Aorta (tissue), 5 donors: Measurements from ENCODE around the gene ATP6V1B1. TPM values are rescaled to one million over a fixed set of nuclear protein-coding genes. Genes with fewer than 3 reads are reported as not detected.
"Not testable (repeated sequence)": the region's sequence is repeated elsewhere in the genome, so short reads cannot be mapped to it uniquely, and the experiment has no call there.

Source experiments
- ATAC-seq: fragments of 200-7000 bp; cut with Tn5 transposase; one replicate; pipeline ENCODE4 v1.9.1; 2022; ENCODE audit warnings: moderate library complexity; ENCODE audit not compliant: low FRiP score
- DNase-seq, 2 donors: peaks; one replicate each; pipeline ENCODE4 v3.0.0-alpha.2; 2020
- H3K27ac ChIP-seq, 2 donors: one replicate each; pipeline ENCODE4 v1.5.1; 2013; ENCODE audit warnings: low read length in 2 of 2, mild to moderate bottlenecking in 2 of 2, moderate library complexity in 2 of 2, control low read depth in 1 of 2, inconsistent platforms in 1 of 2, low read depth in 1 of 2
- H3K27me3 ChIP-seq, 2 donors: one replicate each; pipeline ENCODE4 v1.6.1; 2013; ENCODE audit warnings: control low read depth in 1 of 2, low read length in 1 of 2, mild to moderate bottlenecking in 1 of 2, moderate library complexity in 1 of 2; ENCODE audit not compliant: insufficient read depth in 2 of 2, control insufficient read depth in 1 of 2
- H3K36me3 ChIP-seq, 2 donors: one replicate each; pipeline ENCODE4 v1.6.1; 2013; ENCODE audit warnings: control low read depth in 1 of 2, low read length in 1 of 2, mild to moderate bottlenecking in 1 of 2; ENCODE audit not compliant: insufficient read depth in 2 of 2, control insufficient read depth in 1 of 2
- H3K4me1 ChIP-seq, 2 donors: one replicate each; pipeline ENCODE4 v1.6.1; 2013; ENCODE audit warnings: low read length in 2 of 2, control low read depth in 1 of 2, mild to moderate bottlenecking in 1 of 2, moderate library complexity in 1 of 2; ENCODE audit not compliant: insufficient read depth in 2 of 2, control insufficient read depth in 1 of 2
- H3K4me3 ChIP-seq, 2 donors: one replicate each; pipeline ENCODE4 v1.5.1; 2013; ENCODE audit warnings: low read length in 2 of 2, control low read depth in 1 of 2, mild to moderate bottlenecking in 1 of 2
- H3K9me3 ChIP-seq: one replicate; pipeline ENCODE4 v1.6.1; 2013; ENCODE audit warnings: mild to moderate bottlenecking, low read length; ENCODE audit not compliant: control insufficient read depth
- WGBS, 2 donors: extraction: QIAGEN DNeasy Blood & Tissue Kit; methylation state at CpG; one replicate each; pipeline ENCODE4 v1.1.7; 2013; 5-methylcytosine and 5-hydroxymethylcytosine counted together
- intact Hi-C, 2 donors: fragments of 100-400 bp; cut with DNase I; formaldehyde crosslinking; loops; one replicate each; pipeline versions ENCODE4 v1.14.2 to v1.15.0; 2022
- polyA plus RNA-seq, 2 donors: library from polyadenylated mRNA; stranded (reverse); fragments of 200-250 nt; gene quantifications; one replicate each; pipeline ENCODE4 v1.2.3, GENCODE V29; 2013
- total RNA-seq, 2 donors: library from RNA; stranded (reverse); fragmentation: NEBNext Ultra II Directional; extraction: Animal tissue kit (Norgen Biotek cat#: 25700); gene quantifications; one replicate each; pipeline ENCODE4 v1.2.1, GENCODE V29; 2021
- donor health status: healthy with polysubstance abuse.
- donor health status: Bipolar disorder and iron deficiency.
- donor health status: DM: no; HTN: no; CAD: no.
- donor health status: DM: no; HTN: no; CAD: no.
- donor health status: DM: yes; HTN: yes; CAD: no.

Gene ATP6V1B1
- total and polyA plus RNA-seq, 4 donors, result 1.8 to 6.4 (median 3.1) TPM; not detected in 1

GRCh38 chr2:71006955-71007799, 71.5 kb downstream of the ATP6V1B1 start:
- H3K27me3 ChIP-seq, result no peaks in the 10 kb centered on the region
- DNase-seq (no peak), ATAC-seq (no peak)
- 83 to 89% methylated on average over 5 of the region's 5 CpGs for WGBS, 2 donors
- H3K27ac ChIP-seq, result no peak overlapping the region
- H3K9me3 ChIP-seq, result peaks cover 2% of the 10 kb centered on the region
- no peak overlapping the region for H3K4me3 ChIP-seq
- intact Hi-C loops, result no loop called here
- no peaks in the 10 kb centered on the region for H3K36me3 ChIP-seq
- H3K4me1 ChIP-seq, result no peaks in the 10 kb centered on the region

GRCh38 chr2:71008342-71008741, 72.6 kb downstream of the ATP6V1B1 start:
- H3K4me1 ChIP-seq, result no peaks in the 10 kb centered on the region
- WGBS, 2 donors, result 89 to 90% methylated on average over 13 of the region's 13 CpGs
- H3K9me3 ChIP-seq, result peaks cover 2% of the 10 kb centered on the region
- H3K27me3 ChIP-seq, result no peaks in the 10 kb centered on the region
- ATAC-seq (no peak), DNase-seq (no peak)
- no peak overlapping the region for H3K4me3 ChIP-seq
- intact Hi-C loops, result no loop called here
- H3K27ac ChIP-seq, result no peak overlapping the region
- H3K36me3 ChIP-seq, result no peaks in the 10 kb centered on the region

GRCh38 chr2:71011786-71012185, 76.1 kb downstream of the ATP6V1B1 start:
- H3K27ac ChIP-seq, DNase-seq, H3K9me3 ChIP-seq, H3K4me3 ChIP-seq, ATAC-seq, intact Hi-C loops, H3K4me1 ChIP-seq, H3K36me3 ChIP-seq, H3K27me3 ChIP-seq: not testable (repeated sequence)
- WGBS, 2 donors, result 24 to 26% methylated on average over 6 of the region's 6 CpGs

Other genes with a start within 250 kb of the ATP6V1B1 start
- 1 to 10 TPM; 1.7 to 5.3 TPM for gene ADD2, start 167.7 kb upstream of the ATP6V1B1 start, total RNA-seq
- under 1 TPM in 1 of 2 donors, not detected in 1; 0.15 TPM for gene ADD2, start 167.7 kb upstream of the ATP6V1B1 start, polyA plus RNA-seq
- not detected for gene FIGLA, start 145.3 kb upstream of the ATP6V1B1 start, total RNA-seq
- gene FIGLA, start 145.3 kb upstream of the ATP6V1B1 start, polyA plus RNA-seq, result not detected
- gene CLEC4F, start 115.3 kb upstream of the ATP6V1B1 start, total RNA-seq, result under 1 TPM in 1 of 2 donors, not detected in 1; 0.72 TPM
- gene CLEC4F, start 115.3 kb upstream of the ATP6V1B1 start, polyA plus RNA-seq, result not detected
- under 1 TPM in 1 of 2 donors, not detected in 1; 0.78 TPM for gene CD207, start 100.1 kb upstream of the ATP6V1B1 start, total RNA-seq
- not detected for gene CD207, start 100.1 kb upstream of the ATP6V1B1 start, polyA plus RNA-seq
- 1 to 10 TPM in 1 of 2 donors, under 1 TPM in 1; 0.39 to 1.2 TPM for gene VAX2, start 35.3 kb upstream of the ATP6V1B1 start, total RNA-seq
- 1 to 10 TPM in 1 of 2 donors, not detected in 1; 1.8 TPM for gene VAX2, start 35.3 kb upstream of the ATP6V1B1 start, polyA plus RNA-seq
- 1 to 10 TPM; 1.9 to 3.3 TPM for gene ANKRD53, start 42.7 kb downstream of the ATP6V1B1 start, total RNA-seq
- gene ANKRD53, start 42.7 kb downstream of the ATP6V1B1 start, polyA plus RNA-seq, result 1 to 10 TPM in 1 of 2 donors, under 1 TPM in 1; 0.88 to 5.0 TPM
- 10 to 100 TPM; 51.0 to 58.1 TPM for gene TEX261, start 59.0 kb downstream of the ATP6V1B1 start, total RNA-seq
- 10 to 100 TPM; 26.8 to 37.0 TPM for gene TEX261, start 59.0 kb downstream of the ATP6V1B1 start, polyA plus RNA-seq
- 100 to 1,000 TPM in 1 of 2 donors, 10 to 100 TPM in 1; 80.1 to 141 TPM for gene NAGK, start 132.7 kb downstream of the ATP6V1B1 start, total RNA-seq
- gene NAGK, start 132.7 kb downstream of the ATP6V1B1 start, polyA plus RNA-seq, result 100 to 1,000 TPM in 1 of 2 donors, 10 to 100 TPM in 1; 60.5 to 199 TPM
- gene MCEE, start 194.3 kb downstream of the ATP6V1B1 start, total RNA-seq, result 10 to 100 TPM; 16.4 to 25.6 TPM
- gene MCEE, start 194.3 kb downstream of the ATP6V1B1 start, polyA plus RNA-seq, result 10 to 100 TPM; 30.3 to 32.1 TPM
- gene MPHOSPH10, start 194.7 kb downstream of the ATP6V1B1 start, total RNA-seq, result 10 to 100 TPM; 28.9 to 29.7 TPM
- gene MPHOSPH10, start 194.7 kb downstream of the ATP6V1B1 start, polyA plus RNA-seq, result 10 to 100 TPM; 19.8 to 22.4 TPM